Stimulated activated CD4-positive, alpha-beta T cell treated with anti-CD3 and anti-CD28 coated beads, TNF-alpha, amount 100 ng/mL, for 1 hour (primary cell): Measurements from ENCODE around the gene SPHK2.

ENCODE experiments used
- DNase-seq, 3 donors: peaks; one replicate each; pipeline ENCODE4 v3.0.0-alpha.2; 2020; ENCODE audit warnings: low read depth in 3 of 3, low spot score in 1 of 3

SPHK2 gene

GRCh38 chr19:48603449-48603848 lies 15.9 kb upstream of the SPHK2 start:
- DNase-seq = no peak

- DNase-seq = no peak
These were observed 15.5 kb upstream of the SPHK2 start for GRCh38 chr19:48603850-48604249.

- DNase-seq = no peak
These were observed 12.6 kb upstream of the SPHK2 start, which contains the start of gene SPACA4 for GRCh38 chr19:48606463-48607358. SPACA4 (plus strand) TSS chr19:48606742; CDS start chr19:48606979, 237 bp downstream.

- no peak for DNase-seq
These were observed 11.9 kb upstream of the SPHK2 start for GRCh38 chr19:48607359-48607755.

GRCh38 chr19:48608798-48609263 lies 10.5 kb upstream of the SPHK2 start:
- peak in 1 of 3 donors; percentile 34 for DNase-seq

GRCh38 chr19:48609571-48610108 lies 9.7 kb upstream of the SPHK2 start:
- DNase-seq = no peak

GRCh38 chr19:48611872-48612271 lies 7.4 kb upstream of the SPHK2 start:
- DNase-seq = no peak

- DNase-seq = no peak
These were observed 6.1 kb upstream of the SPHK2 start for GRCh38 chr19:48613024-48613851.

- DNase-seq = no peak
These were observed 5.4 kb upstream of the SPHK2 start for GRCh38 chr19:48613852-48614435.

- no peak for DNase-seq
These were observed 4.7 kb upstream of the SPHK2 start, which contains the start of gene FAM83E for GRCh38 chr19:48614436-48615230. FAM83E (minus strand) TSS chr19:48615076; CDS start chr19:48613372, 1,704 bp downstream.

- no peak for DNase-seq
These were observed 3.9 kb upstream of the SPHK2 start for GRCh38 chr19:48615231-48616040.

GRCh38 chr19:48616041-48616436 lies 3.3 kb upstream of the SPHK2 start:
- DNase-seq = no peak

- DNase-seq = no peak
These were observed 2.7 kb upstream of the SPHK2 start for GRCh38 chr19:48616491-48617056.

GRCh38 chr19:48617146-48617937 lies 2.0 kb upstream of the SPHK2 start:
- no peak for DNase-seq

GRCh38 chr19:48618278-48618915 lies 909 bp upstream of the SPHK2 start:
- DNase-seq = peak in 1 of 3 donors; percentile 44

- no peak for DNase-seq
These were observed 633 bp downstream of the SPHK2 start for GRCh38 chr19:48619692-48620585.

GRCh38 chr19:48623556-48624066 lies 4.3 kb downstream of the SPHK2 start:
- no peak for DNase-seq
